HCT116 (cell line): ENCODE results near the gene ACER1. TPM values are rescaled to one million over a fixed set of nuclear protein-coding genes. Genes with fewer than 3 reads are reported as not detected.

Experiments used
- ATAC-seq: fragments of 200-7000 bp; cut with Tn5 transposase; 2 replicates; pipeline ENCODE4 v1.9.1; 2020; ENCODE audit warnings: mild to moderate bottlenecking, moderate library complexity
- BruUV-seq: library from RNA; stranded (reverse); fragments of 400-500 nt; replicated peaks from 2 replicates; lab custom pipeline; 2021; lab: Mats Ljungman, UMichigan
- CTCF ChIA-PET: fragments of 300-600 bp; sonication (Branson Sonifier 250); formaldehyde crosslinking; loops from one replicate; lab custom pipeline; 2021; ENCODE audit warnings: antibody characterized with exemption; lab: Charles Lee
- POLR2A ChIA-PET: fragments of 300-600, 350-600 bp; sonication (Branson Sonifier 250); formaldehyde crosslinking; loops from one replicate; lab custom pipeline; 2021; ENCODE audit warnings: antibody characterized with exemption; lab: Charles Lee
- RAD21 ChIA-PET, 2 experiments: fragments of 300-600 bp; sonication (Branson Sonifier 250); formaldehyde crosslinking; loops; one replicate each; lab custom pipeline; 2023; ENCODE audit warnings: low total read pairs in 2 of 2; ENCODE audit not compliant: uncharacterized antibody in 2 of 2, unreplicated experiment in 2 of 2, low non-redundant PET in 1 of 2; lab: Charles Lee
- DNase-seq: peaks from one replicate; pipeline ENCODE4 v3.0.0-alpha.2; 2010; ENCODE audit warnings: low read depth, low spot score
- H2AFZ ChIP-seq: fragments of 200-600 bp; shearing (Covaris generic), sonication (generic); 2 replicates; pipeline ENCODE4 v1.6.1; 2017; ENCODE audit warnings: low read depth, mixed run types, mixed read lengths, antibody characterized with exemption, low read length; ENCODE audit not compliant: poor library complexity, severe bottlenecking
- H3K27ac ChIP-seq: 2 replicates; pipeline ENCODE4 v1.5.1; 2012; ENCODE audit warnings: low read depth, low read length
- H3K27me3 ChIP-seq: fragments of 200-600 bp; sonication (generic); 2 replicates; pipeline ENCODE4 v1.6.1; 2016; ENCODE audit warnings: mixed run types, low read length, mixed read lengths; ENCODE audit not compliant: insufficient read depth
- H3K36me3 ChIP-seq, 2 experiments: fragments of 200-500 bp in 1 of 2; fragments of 200-600 bp in 1 of 2; sonication (Bioruptor generic) in 1 of 2; sonication (generic) in 1 of 2; 2 replicates each; pipeline versions ENCODE4 v1.5.1 to v1.6.1; 2014 to 2016; ENCODE audit warnings: low read length in 2 of 2, inconsistent platforms in 1 of 2, mixed read lengths in 1 of 2, mixed run types in 1 of 2; ENCODE audit not compliant: insufficient read depth in 2 of 2, control insufficient read depth in 1 of 2
- H3K4me1 ChIP-seq, 2 experiments: fragments of 200-600 bp in 1 of 2; sonication (generic) in 1 of 2; 2 replicates each; pipeline versions ENCODE4 v1.5.1 to v1.6.1; 2012 to 2017; ENCODE audit warnings: low read length in 2 of 2, inconsistent platforms in 1 of 2, mild to moderate bottlenecking in 1 of 2, mixed read lengths in 1 of 2, mixed run types in 1 of 2, moderate library complexity in 1 of 2; ENCODE audit not compliant: insufficient read depth in 2 of 2, control insufficient read depth in 1 of 2
- H3K4me2 ChIP-seq: fragments of 200-600 bp; sonication (generic); 2 replicates; pipeline ENCODE4 v1.6.1; 2017; ENCODE audit warnings: mixed run types, low read length, mixed read lengths
- H3K4me3 ChIP-seq, 2 experiments: fragments of 200-600 bp in 1 of 2; sonication (generic) in 1 of 2; replicated peaks in 1 of 2; 2 replicates each; pipeline ENCODE4 v1.5.1; 2011 to 2016; ENCODE audit warnings: low read length in 2 of 2, control low read depth in 1 of 2, low read depth in 1 of 2, mild to moderate bottlenecking in 1 of 2, mixed read lengths in 1 of 2, mixed run types in 1 of 2
- H3K79me2 ChIP-seq: fragments of 200-600 bp; sonication (generic); 2 replicates; pipeline ENCODE4 v1.6.1; 2017; ENCODE audit warnings: mild to moderate bottlenecking, mixed run types, low read length, moderate library complexity, mixed read lengths; ENCODE audit not compliant: insufficient read depth
- H3K9ac ChIP-seq: fragments of 200-600 bp; sonication (generic); 2 replicates; pipeline ENCODE4 v1.6.1; 2016; ENCODE audit warnings: low read length, mixed read lengths
- H3K9me2 ChIP-seq: fragments of 200-600 bp; sonication (generic), shearing (Covaris generic); 2 replicates; pipeline ENCODE4 v1.6.1; 2017; ENCODE audit warnings: mixed run types, mild to moderate bottlenecking, moderate library complexity; ENCODE audit not compliant: insufficient read depth
- H3K9me3 ChIP-seq, 2 experiments: fragments of 200-500 bp in 1 of 2; fragments of 200-600 bp in 1 of 2; sonication (Bioruptor generic) in 1 of 2; sonication (generic) in 1 of 2; 2 replicates each; pipeline ENCODE4 v1.6.1; 2014 to 2017; ENCODE audit warnings: low read length in 2 of 2, mixed read lengths in 2 of 2, inconsistent platforms in 1 of 2, low read depth in 1 of 2, mild to moderate bottlenecking in 1 of 2, mixed run types in 1 of 2, moderate library complexity in 1 of 2; ENCODE audit not compliant: control insufficient read depth in 1 of 2, insufficient read depth in 1 of 2
- H4K20me1 ChIP-seq: fragments of 200-600 bp; sonication (generic), shearing (Covaris generic); 2 replicates; pipeline ENCODE4 v1.6.1; 2017; ENCODE audit warnings: mixed run types, mild to moderate bottlenecking, moderate library complexity; ENCODE audit not compliant: insufficient read depth
- CBX3 ChIP-seq: IDR thresholded peaks from 2 replicates; pipeline ENCODE4 v1.6.1; 2012; ENCODE audit warnings: low read depth
- SIN3A ChIP-seq: IDR thresholded peaks from 2 replicates; pipeline ENCODE4 v1.6.1; 2012; ENCODE audit warnings: low read depth
- ZNF274 ChIP-seq: fragments of 200-500 bp; sonication (Bioruptor generic); IDR thresholded peaks from 2 replicates; pipeline ENCODE4 v1.6.1; 2014; ENCODE audit warnings: mild to moderate bottlenecking, low read depth, low read length, inconsistent platforms
- intact Hi-C: fragments of 100-400 bp; cut with micrococcal nuclease; formaldehyde crosslinking; loops from 2 replicates; pipeline ENCODE4 v1.10.0; 2022
- total RNA-seq: library from RNA; stranded (reverse); gene quantifications from one replicate; pipeline ENCODE4 v1.2.1, GENCODE V29; 2021; ENCODE audit not compliant: unreplicated experiment

ACER1 gene
- total RNA-seq, 1 experiment from 2014 or later: not detected

GRCh38 chr19:6258812-6259311 lies 74.5 kb downstream of the ACER1 start:
- Histone ChIP-seq H3K9me3 (no peaks in the 10 kb centered on the region), H3K79me2 (peaks cover 73% of the 10 kb centered on the region), H3K27ac (no peak overlapping the region), H3K4me2 (no peak overlapping the region), H3K27me3 (no peaks in the 10 kb centered on the region), H3K9ac (no peak overlapping the region), H4K20me1 (no peaks in the 10 kb centered on the region), H3K4me1 (no peaks in the 10 kb centered on the region), H3K36me3 (peaks cover 8 to 24% of the 10 kb centered on the region in 2 experiments; a peak in 2 of 4 replicates), H2AFZ (no peak overlapping the region), H3K9me2 (no peaks in the 10 kb centered on the region), H3K4me3 (no peak overlapping the region)
- TF ChIP-seq ZNF274 (no peak), CBX3 (no peak), SIN3A (no peak)
- intact Hi-C loops: no loop called here
- no peak for DNase-seq
- no peak for ATAC-seq
- POLR2A ChIA-PET: no interaction called here
- TSS peak; percentile 6 for BruUV-seq
- CTCF ChIA-PET: no interaction called here
- RAD21 ChIA-PET: no interaction called here

Other genes starting within 250 kb of the ACER1 start
- gene RFX2, start 223.1 kb downstream of the ACER1 start, total RNA-seq: 13.7 TPM
- gene ACSBG2, start 197.9 kb downstream of the ACER1 start, total RNA-seq: 0.37 TPM
- 55.0 TPM for gene MLLT1, start 53.6 kb downstream of the ACER1 start, total RNA-seq
- gene CLPP, start 27.9 kb upstream of the ACER1 start, total RNA-seq: 116 TPM
- gene ALKBH7, start 39.2 kb upstream of the ACER1 start, total RNA-seq: 57.1 TPM
- gene PSPN, start 42.3 kb upstream of the ACER1 start, total RNA-seq: 3.4 TPM
- 82.0 TPM for gene GTF2F1, start 59.6 kb upstream of the ACER1 start, total RNA-seq
- 553 TPM for gene KHSRP, start 91.2 kb upstream of the ACER1 start, total RNA-seq
- 0.93 TPM for gene SLC25A41, start 100.2 kb upstream of the ACER1 start, total RNA-seq
- 89.5 TPM for gene SLC25A23, start 126.2 kb upstream of the ACER1 start, total RNA-seq
- 40.5 TPM for gene CRB3, start 130.7 kb upstream of the ACER1 start, total RNA-seq
- 0.54 TPM for gene DENND1C, start 148.2 kb upstream of the ACER1 start, total RNA-seq
- 32.5 TPM for gene TUBB4A, start 168.7 kb upstream of the ACER1 start, total RNA-seq
- gene TNFSF9, start 197.4 kb upstream of the ACER1 start, total RNA-seq: 25.1 TPM